Measurements from ENCODE around the gene FUT4. TPM values are rescaled to one million over a fixed set of nuclear protein-coding genes. Genes with fewer than 3 reads are reported as not detected.

FUT4 gene
- total RNA-seq, 2 donors from 2014 or later = 3.3 to 3.4 TPM

DNA sequence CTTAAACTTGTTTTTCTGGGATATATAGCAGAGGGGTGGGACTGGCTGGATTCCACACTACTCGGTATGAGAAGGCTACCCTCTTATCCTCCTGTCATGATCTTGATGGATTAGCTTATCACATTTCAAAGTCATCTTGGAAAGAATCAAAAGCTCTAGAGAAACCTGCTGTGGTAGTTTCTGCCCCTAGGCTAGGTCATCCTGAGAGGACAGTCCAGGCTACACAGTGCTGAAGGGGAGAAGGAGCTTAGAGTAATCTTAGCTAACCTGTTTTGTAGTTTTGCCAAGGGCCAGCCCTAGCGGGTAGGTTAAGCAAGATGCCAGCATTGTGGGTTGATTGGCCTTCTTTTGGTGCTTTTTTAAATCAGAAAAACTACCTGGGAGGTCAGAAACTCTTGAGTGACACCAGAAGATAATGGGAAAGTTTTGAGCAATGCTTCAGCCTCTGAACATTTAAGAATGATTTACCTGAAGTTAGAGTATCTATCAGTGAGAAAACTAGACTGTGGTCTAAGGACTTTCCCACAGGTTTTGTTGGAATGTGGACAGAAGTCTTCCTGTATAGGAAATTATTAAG lies 44.7 kb downstream of the FUT4 start:
- Histone ChIP-seq H3K36me3 (peaks cover 4% of the 10 kb centered on the region), H3K4me3 (no peak overlapping the region), H3K27me3 (no peaks in the 10 kb centered on the region), H3K9me3 (no peaks in the 10 kb centered on the region), H3K27ac (no peak overlapping the region), H3K4me1 (no peaks in the 10 kb centered on the region)
- no peak for DNase-seq (ENCODE audit: low spot score)
- TF ChIP-seq, protein P1, sequence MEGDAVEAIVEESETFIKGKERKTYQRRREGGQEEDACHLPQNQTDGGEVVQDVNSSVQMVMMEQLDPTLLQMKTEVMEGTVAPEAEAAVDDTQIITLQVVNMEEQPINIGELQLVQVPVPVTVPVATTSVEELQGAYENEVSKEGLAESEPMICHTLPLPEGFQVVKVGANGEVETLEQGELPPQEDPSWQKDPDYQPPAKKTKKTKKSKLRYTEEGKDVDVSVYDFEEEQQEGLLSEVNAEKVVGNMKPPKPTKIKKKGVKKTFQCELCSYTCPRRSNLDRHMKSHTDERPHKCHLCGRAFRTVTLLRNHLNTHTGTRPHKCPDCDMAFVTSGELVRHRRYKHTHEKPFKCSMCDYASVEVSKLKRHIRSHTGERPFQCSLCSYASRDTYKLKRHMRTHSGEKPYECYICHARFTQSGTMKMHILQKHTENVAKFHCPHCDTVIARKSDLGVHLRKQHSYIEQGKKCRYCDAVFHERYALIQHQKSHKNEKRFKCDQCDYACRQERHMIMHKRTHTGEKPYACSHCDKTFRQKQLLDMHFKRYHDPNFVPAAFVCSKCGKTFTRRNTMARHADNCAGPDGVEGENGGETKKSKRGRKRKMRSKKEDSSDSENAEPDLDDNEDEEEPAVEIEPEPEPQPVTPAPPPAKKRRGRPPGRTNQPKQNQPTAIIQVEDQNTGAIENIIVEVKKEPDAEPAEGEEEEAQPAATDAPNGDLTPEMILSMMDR (IDR thresholded peaks at IDR 0.05) = no peak

- no peaks in the 10 kb centered on the region for H3K4me1 ChIP-seq
- peaks cover 4% of the 10 kb centered on the region for H3K36me3 ChIP-seq
- DNase-seq (ENCODE audit: low spot score) = no peak
- H3K4me3 ChIP-seq = no peak overlapping the region
- TF ChIP-seq, protein P1 (IDR thresholded peaks at IDR 0.05) = no peak
- H3K9me3 ChIP-seq = no peaks in the 10 kb centered on the region
- H3K27me3 ChIP-seq = no peaks in the 10 kb centered on the region
- H3K27ac ChIP-seq = no peak overlapping the region
These were observed 46.8 kb downstream of the FUT4 start for GRCh38 chr11:94590352-94591041.

DNA sequence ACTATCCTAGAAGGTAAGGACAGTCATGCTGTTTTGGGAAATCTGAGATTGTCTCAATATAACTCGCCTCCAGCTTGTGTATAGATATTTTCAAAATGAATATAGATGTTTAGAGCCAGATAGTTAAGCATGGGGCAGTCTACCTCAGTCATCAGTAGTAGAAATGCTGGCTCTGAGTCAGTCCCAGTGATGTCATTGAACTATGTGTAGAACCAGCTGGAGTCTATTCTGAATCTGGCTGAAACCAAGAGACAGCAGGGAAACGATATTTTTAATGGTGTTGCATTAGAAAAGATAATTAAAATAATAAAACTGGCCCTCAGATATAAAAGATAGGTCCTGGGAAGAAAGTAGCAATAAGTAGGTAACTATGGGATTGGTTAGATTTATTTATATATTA lies 49.3 kb downstream of the FUT4 start:
- H3K4me3 ChIP-seq = no peak overlapping the region
- H3K9me3 ChIP-seq = no peaks in the 10 kb centered on the region
- TF ChIP-seq, protein P1 (IDR thresholded peaks at IDR 0.05) = no peak
- no peaks in the 10 kb centered on the region for H3K4me1 ChIP-seq
- peaks cover 4% of the 10 kb centered on the region for H3K36me3 ChIP-seq
- DNase-seq (ENCODE audit: low spot score) = no peak
- no peaks in the 10 kb centered on the region for H3K27me3 ChIP-seq
- H3K27ac ChIP-seq = no peak overlapping the region

DNA sequence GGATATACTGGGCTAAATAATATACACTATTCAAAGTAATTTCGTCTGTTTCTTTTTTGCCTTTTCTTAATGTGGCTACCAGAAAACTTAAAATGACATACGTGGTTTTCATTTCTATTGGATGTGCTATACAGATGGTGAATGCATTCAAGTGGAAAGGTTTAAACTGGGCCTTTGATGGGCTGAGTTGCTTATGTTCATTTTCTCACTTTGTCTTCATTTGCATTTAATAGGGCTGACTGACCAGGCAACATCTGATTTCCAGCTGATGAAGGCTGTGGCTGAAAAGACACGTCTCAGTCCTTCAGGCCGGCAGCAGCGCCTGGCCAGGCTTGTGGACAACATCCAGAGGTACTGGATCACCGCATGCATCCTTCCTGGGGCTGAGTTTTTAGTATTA lies 51.4 kb downstream of the FUT4 start:
- Histone ChIP-seq H3K4me1 (no peaks in the 10 kb centered on the region), H3K4me3 (no peak overlapping the region), H3K27ac (no peak overlapping the region), H3K9me3 (no peaks in the 10 kb centered on the region), H3K36me3 (peaks cover 4% of the 10 kb centered on the region), H3K27me3 (no peaks in the 10 kb centered on the region)
- DNase-seq (ENCODE audit: low spot score) = no peak
- TF ChIP-seq, protein P1 (IDR thresholded peaks at IDR 0.05) = no peak

DNA sequence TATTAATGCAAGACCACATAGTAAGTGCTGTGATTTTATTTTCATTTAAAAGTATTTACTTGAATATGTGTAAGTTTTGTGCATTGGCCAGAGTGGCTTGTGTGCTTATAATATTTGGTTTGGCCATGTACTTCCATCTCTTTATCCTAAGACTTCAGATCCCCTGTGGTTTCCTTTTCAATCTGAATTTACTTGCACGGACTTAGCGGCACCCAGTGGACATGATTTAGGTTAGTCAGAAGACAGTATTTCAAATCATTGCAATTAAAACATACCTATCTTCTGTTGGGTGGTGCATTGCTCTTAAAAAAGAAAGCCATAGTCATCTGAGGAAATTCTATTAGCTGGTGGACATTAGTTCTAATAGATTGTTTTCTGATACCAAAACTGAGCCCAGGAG lies 54.2 kb downstream of the FUT4 start:
- no peak for DNase-seq (ENCODE audit: low spot score)

More for the DNA sequence above, 54.2 kb downstream of the FUT4 start:
- Histone ChIP-seq H3K27ac (no peak overlapping the region), H3K9me3 (no peaks in the 10 kb centered on the region), H3K27me3 (no peaks in the 10 kb centered on the region), H3K4me1 (no peaks in the 10 kb centered on the region), H3K36me3 (no peaks in the 10 kb centered on the region), H3K4me3 (no peak overlapping the region)
- TF ChIP-seq, protein P1 (IDR thresholded peaks at IDR 0.05) = no peak

Other genes with a start within 250 kb of the FUT4 start
- not detected for gene IZUMO1R, start 239.3 kb upstream of the FUT4 start, total RNA-seq
- gene GPR83, start 142.5 kb upstream of the FUT4 start, total RNA-seq = under 1 TPM in 1 of 2 donors, not detected in 1; 0.12 TPM
- gene MRE11, start 50.1 kb upstream of the FUT4 start, total RNA-seq = 1 to 10 TPM; 5.8 to 6.0 TPM
- gene ANKRD49, start 49.9 kb upstream of the FUT4 start, total RNA-seq = 1 to 10 TPM; 4.3 to 6.9 TPM
- not detected for gene C11orf97, start 31.5 kb upstream of the FUT4 start, total RNA-seq
- gene PIWIL4, start 23.4 kb downstream of the FUT4 start, total RNA-seq = 1 to 10 TPM; 1.8 to 3.2 TPM
- 10 to 100 TPM; 56.7 to 59.5 TPM for gene AMOTL1, start 224.4 kb downstream of the FUT4 start, total RNA-seq